Activated effector memory CD4-positive, alpha-beta T cell treated with anti-CD3 and anti-CD28 coated beads, Interleukin-2, amount 50 U/mL, for 16 hours (primary cell): Measurements from ENCODE around the gene ITGB4.

Source experiments
- DNase-seq: peaks from one replicate; pipeline ENCODE4 v3.0.0-alpha.2; 2020

The ITGB4 gene

DNA sequence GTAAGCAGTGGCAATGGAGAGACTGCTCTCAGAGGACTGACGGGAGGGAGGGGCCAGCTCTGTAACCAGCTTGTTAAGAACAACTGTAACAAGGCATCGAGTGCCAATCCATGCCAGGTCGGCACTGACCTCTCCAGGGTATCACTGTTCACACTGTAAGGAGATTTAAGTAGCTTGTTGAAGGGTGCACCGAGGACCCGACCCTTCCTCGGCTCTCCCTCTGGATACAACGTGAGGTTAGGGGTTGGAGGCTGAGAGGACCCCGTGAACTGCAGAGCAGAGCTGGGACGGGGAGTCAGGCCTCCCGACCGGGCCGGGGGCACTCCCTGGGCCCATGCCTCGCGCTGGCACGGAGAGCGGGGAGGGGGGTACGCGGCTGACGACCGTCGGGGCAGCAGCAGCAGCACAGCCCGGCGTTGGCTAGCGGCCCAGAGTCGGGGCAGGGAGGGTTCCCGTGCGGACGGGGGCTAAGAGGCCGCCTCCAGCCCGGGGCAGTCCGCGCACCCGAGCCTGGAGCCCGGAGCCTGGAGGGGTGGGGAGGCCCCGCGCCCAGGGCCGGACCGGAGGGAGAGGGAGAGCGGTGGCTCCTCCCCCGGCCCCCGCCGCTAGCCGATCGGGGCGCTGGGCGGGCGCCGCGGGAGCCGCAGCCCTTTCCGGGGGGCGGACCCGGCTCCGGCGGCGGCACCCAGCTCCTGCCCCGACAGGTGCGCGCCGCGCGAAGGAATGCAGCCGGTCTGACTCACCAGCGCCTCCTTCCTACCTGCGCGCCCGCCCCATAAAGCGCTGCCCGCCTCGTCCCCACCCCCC is at the start of gene ITGB4:
Gene ITGB4, plus strand, starts transcription at position 804 of the 807 bp plus-strand sequence. CDS start 3,245 bp downstream, outside the sequence.
- peak; percentile 86 for DNase-seq

DNA sequence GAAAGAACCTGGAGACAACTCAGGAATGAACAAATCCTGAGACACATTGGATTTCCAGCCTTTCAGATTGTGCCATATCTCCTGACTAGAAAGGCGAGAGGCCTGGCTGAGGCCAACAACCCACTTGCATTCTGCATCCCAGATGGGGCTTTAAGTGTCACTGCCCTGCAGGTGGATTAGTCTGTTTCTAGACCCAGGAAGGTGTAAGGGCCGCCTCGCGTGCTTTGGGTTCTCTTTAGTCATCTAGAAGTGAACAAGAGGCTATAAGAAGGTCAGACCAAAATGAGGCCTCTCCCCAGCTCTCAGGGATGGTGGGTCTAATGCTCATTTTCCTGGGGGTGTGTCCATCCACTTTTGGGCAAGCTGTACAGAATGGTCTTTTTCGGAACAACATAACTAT is 49.2 kb upstream of the ITGB4 start:
- no peak for DNase-seq

- DNase-seq: no peak
Observed at GRCh38 chr17:75673487-75673886, 47.8 kb upstream of the ITGB4 start.

GRCh38 chr17:75676461-75676860 is 44.8 kb upstream of the ITGB4 start:
- DNase-seq: no peak

DNA sequence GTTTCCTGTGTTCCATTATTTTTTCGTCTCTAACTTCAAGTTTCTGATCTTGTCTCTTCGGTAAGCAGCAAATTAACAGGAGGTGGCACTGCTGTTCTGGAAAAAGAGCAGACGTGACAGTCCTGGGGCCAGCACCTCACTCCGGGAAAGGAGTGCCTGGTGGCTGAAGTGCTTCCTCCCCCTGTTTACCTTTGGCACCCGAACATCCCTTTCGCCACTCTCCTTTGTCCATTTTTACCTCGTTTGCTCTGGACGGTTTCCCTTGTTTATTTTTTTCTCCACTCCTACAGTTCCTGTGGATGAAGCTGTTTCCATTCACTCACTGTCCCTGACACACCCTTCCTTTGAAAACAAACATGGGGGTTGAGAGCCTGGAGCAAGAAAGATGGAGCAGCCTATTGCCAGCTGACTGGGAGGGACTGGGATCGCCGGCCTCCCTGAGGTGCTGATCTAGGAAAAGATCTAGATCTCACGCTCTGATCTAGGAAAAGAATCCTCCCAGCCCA is 41.5 kb upstream of the ITGB4 start:
- DNase-seq: no peak

- DNase-seq: no peak
Observed at GRCh38 chr17:75680431-75680830, 40.8 kb upstream of the ITGB4 start.

- no peak for DNase-seq
Observed at GRCh38 chr17:75681289-75681688, 40.0 kb upstream of the ITGB4 start.

DNA sequence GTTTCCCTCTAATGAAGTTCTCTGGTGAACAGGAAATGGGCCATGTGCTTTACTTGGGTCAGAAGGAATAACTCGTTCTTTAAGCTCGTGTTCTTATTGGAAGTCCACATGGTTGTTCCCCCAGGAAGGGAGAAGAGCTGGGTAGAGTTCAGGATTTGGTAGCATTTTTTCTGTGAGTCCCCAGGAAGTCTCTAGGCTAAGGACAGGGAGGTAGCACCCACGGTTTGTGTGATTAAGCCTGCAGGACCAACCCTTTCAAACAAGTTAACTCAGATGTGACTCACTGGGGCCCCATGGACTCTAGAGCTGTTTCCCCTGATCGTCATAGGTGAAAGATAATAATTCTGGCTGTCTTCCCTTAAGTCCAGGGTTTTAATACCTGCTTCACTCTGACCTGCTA is 37.7 kb upstream of the ITGB4 start:
- DNase-seq: no peak

GRCh38 chr17:75684249-75684648 is 37.0 kb upstream of the ITGB4 start:
- no peak for DNase-seq

- no peak for DNase-seq
Observed at GRCh38 chr17:75684924-75685323, 36.3 kb upstream of the ITGB4 start.

- DNase-seq: no peak
Observed at GRCh38 chr17:75685499-75685898, 35.8 kb upstream of the ITGB4 start.

- DNase-seq: no peak
Observed at GRCh38 chr17:75688209-75688825, 32.9 kb upstream of the ITGB4 start.

- DNase-seq: peak; percentile 64
Observed at GRCh38 chr17:75689441-75689873, 31.8 kb upstream of the ITGB4 start.

GRCh38 chr17:75691371-75691791 is 29.9 kb upstream of the ITGB4 start:
- no peak for DNase-seq

DNA sequence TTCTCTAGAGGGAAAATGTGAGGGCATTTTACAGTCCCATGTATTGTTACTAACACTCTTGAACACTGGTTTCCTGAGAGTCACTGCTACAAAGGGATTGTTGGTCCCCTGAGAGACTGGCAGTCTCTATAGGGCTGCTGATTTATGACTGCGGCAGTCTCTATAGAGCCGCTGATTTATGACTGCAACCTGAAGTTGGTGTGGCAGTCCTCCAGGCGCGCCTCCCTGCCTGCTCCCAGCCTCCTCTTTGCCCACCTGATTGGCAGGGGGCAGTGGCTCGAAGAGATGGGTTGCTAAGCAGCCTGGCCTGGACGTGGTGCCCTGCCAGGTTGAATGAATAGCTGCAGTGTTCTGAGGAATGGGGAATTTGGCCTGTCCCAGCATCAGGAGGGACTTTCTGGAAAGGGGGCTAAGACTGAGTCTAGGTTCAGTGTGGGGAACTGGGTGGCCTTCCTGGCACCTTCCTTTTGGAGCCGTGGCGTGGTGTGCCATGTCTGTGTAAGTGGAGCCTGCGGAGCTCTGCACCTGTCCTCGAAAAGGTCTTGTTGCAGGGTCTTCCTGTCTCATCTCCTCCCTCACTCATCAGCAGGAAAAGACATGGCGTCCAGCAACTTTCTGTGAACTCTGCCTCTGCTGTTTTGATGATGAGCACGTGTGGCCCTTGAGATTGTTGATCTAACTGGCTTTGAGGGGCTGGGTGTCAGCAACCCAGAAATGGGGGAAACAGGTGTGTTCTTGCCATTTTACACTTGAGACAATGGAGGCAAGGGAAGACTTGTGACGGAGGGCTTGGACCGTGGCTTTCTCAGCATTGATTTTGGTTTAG is 29.2 kb upstream of the ITGB4 start:
- no peak for DNase-seq

DNA sequence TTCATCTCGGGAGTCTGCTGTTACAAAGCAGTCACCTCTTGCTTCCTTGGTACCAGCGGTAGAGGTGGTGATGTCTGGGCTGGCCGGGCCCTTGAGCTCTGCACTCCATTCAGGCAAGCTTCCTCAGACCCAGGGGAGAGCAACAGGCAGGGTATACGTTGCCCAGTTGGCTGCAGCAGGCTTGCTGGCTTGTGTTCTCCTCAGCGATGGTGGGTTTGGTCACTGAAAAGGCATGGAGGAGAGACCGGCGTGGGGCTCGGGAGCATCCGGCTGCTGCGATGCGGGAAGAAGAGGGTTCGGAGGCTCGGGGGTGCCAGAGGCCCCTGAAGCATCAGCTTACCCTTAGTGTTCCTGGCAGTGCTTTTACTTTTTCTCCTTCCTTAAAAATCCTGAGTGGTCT is 28.3 kb upstream of the ITGB4 start:
- no peak for DNase-seq

GRCh38 chr17:75693500-75694481 is 27.5 kb upstream of the ITGB4 start:
- DNase-seq: no peak

GRCh38 chr17:75694536-75694935 is 26.7 kb upstream of the ITGB4 start:
- DNase-seq: no peak

DNA sequence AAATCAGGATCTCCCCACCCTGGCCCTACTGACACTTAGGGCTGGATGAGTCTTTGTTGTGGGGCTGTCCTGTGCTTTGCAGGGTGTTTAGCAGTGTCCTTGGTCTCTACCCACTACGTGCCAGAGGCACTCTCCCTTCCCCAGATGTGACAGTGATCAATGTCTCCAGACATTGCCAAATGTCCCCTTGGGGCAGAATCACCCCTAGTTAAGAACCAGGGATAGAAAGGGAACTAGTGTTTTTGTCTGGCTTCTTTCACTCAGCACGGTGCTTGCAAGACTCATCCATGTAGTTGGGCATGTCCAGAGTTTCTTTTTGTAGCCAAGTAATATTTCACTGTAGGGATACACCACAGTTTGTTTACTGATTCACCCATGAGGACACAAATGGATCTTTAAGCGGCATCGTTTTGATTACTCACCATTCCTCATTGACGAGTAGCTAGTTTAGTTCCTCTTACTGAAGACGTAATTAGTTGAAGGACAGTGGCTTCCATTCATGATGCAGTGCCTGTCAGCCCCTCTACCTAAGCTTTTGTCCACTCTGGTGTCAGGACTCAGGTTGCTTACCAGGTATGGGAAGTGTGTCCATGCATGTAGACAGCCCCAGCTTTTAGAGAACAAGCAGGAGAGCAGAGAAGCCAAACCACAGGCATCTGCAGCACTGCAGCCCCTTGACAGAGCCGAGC is 26.0 kb upstream of the ITGB4 start:
- no peak for DNase-seq

DNA sequence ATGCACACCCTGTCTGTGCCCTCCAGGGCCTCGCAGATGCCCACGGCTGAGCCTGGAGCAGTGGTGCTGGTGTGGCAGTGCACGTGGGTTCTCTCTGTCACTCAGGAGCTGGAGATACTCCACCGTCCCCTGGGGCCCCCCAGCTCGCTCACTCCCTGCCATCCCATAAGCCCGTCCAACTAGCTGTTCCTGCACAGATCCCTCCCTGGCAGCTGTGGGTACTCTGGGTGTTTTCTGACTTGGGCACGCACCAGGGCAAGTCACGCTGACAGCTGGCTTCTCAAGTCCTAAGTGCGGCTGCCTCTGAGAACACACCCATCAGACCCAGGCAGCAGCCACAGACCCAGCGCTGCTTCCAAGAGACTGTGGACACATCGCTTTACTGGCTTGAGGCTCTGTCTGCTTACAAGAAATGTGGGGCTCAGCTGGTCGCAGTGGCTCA is 25.4 kb upstream of the ITGB4 start:
- DNase-seq: no peak

- no peak for DNase-seq
Observed at GRCh38 chr17:75697651-75698291, 23.5 kb upstream of the ITGB4 start.
